NOMO-1 treated with DMSO at 0.1 percent for 48 hours (cell line): ENCODE data around the gene NKX1-1.

Experiments
- DNase-seq: peaks from one replicate; lab custom pipeline; 2025; ENCODE audit not compliant: unreplicated experiment; lab: John Stamatoyannopoulos, UW

Gene NKX1-1

GRCh38 chr4:1362046-1362445 is 44.2 kb downstream of the NKX1-1 start:
- no peak for DNase-seq

- DNase-seq: no peak
Measured at GRCh38 chr4:1361431-1361830, 44.8 kb downstream of the NKX1-1 start.

- DNase-seq: no peak
Measured at GRCh38 chr4:1360423-1361283, 45.6 kb downstream of the NKX1-1 start.

- DNase-seq: no peak
Measured at GRCh38 chr4:1359976-1360375, 46.3 kb downstream of the NKX1-1 start.

GRCh38 chr4:1359144-1359501 is 47.1 kb downstream of the NKX1-1 start:
- no peak for DNase-seq

DNA sequence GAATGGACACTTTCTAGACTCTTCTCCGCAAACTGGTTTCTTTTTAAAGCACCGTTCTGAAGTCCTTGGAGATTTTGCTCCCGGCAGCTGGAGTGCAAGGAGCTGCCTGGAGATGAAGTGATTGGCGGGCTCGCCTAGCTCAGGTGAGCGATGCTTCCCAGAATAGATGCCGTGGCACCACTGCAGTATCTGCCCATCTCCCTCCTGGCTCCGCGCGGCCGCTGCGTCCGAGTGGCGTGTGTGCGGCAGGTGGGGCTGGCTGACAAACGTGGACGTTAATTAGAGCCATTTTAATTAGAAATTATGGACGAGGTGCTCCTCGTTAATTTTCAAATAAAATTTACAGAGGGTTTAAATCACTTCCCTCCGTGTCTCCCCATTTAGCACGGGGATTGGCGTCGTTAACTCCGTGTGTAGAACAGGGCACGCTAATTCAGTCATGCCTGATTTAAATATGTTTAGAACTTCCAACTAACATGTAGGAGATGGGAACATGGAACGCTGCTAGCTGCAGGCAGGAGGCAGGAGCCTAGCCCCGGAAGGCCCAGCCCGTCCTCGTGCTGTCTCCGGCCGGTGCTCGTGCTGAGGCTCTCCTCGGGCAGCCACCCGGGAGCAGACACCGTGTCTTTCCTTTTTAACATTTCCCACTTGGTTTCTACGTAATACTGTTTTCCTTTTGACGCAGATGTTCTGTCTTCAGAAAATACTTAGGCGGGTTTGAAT is 47.7 kb downstream of the NKX1-1 start:
- DNase-seq: no peak

GRCh38 chr4:1357356-1358248 is 48.6 kb downstream of the NKX1-1 start:
- DNase-seq: no peak

DNA sequence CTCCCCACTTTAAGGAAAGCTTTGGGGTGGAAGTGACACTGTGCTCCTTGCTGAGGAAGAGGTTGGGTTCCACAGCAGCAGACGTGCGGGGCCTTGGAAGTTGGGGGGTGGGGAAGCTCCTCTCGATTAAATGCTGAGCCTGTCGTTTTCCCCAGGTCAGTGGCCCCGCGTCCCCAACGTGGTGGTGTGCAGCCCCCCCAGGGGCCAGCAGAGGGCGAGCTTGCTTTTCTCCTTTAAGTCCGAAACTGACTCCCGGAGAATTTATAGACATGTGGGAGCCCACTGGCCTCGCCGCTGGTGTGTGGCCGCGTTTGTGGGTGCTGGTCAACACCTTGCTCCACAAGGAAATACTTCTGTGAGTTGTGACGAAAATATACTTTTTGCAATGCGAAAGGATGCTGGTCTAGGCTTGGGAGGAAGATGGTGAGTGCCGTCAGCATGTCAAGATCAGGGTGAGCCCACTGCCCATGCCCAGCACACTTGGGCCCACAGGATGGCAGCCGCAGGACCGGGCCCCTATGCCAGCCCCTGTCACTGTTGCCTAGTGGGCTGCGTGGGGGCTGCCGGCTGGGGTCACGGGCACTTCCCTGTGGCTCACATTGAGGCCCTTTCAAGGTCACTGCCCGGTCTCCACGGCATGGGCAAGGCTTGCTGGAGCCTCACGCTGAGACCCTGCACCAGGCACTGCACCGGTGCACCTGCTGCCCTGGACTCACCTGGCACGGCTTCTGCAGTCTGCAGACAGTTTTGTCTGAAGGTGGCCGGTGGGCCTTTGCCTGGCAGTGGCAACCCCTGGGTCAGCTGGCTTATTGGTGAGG is 49.9 kb downstream of the NKX1-1 start:
- DNase-seq: peak; percentile 38

- no peak for DNase-seq
Measured at GRCh38 chr4:1355378-1355777, 50.9 kb downstream of the NKX1-1 start.

GRCh38 chr4:1354983-1355275 is 51.3 kb downstream of the NKX1-1 start:
- DNase-seq: no peak

- no peak for DNase-seq
Measured at GRCh38 chr4:1354136-1354982, 51.9 kb downstream of the NKX1-1 start.

- DNase-seq: no peak
Measured at GRCh38 chr4:1353186-1354055, 52.8 kb downstream of the NKX1-1 start.
